H1 (cell line): ENCODE data around the gene PROK1. TPM values are rescaled to one million over a fixed set of nuclear protein-coding genes. Genes with fewer than 3 reads are reported as not detected.

ENCODE experiments used
- ASH2L ChIP-seq: fragments of 200-600, 300-600 bp; sonication (generic); IDR thresholded peaks from one replicate; pipeline ENCODE4 v1.7.1; 2017; ENCODE audit warnings: low read length
- BRCA1 ChIP-seq: IDR thresholded peaks from 2 replicates; pipeline ENCODE4 v1.6.1; 2012; ENCODE audit warnings: low read depth, low read length, improper control_type of control experiment
- CTBP2 ChIP-seq: IDR thresholded peaks from 2 replicates; pipeline ENCODE4 v1.7.0; 2011; ENCODE audit warnings: borderline replicate concordance, mild to moderate bottlenecking, moderate library complexity, mixed read lengths, low read length; ENCODE audit not compliant: insufficient read depth, insufficient read length
- GTF2F1 ChIP-seq: IDR thresholded peaks from 2 replicates; pipeline ENCODE4 v1.6.1; 2012; ENCODE audit warnings: low read depth, low read length, improper control_type of control experiment, borderline replicate concordance
- KDM5A ChIP-seq: fragments of 200-600 bp; IDR thresholded peaks from 2 replicates; pipeline ENCODE4 v1.7.1; 2012; ENCODE audit warnings: mild to moderate bottlenecking, low read length, inconsistent platforms, mixed read lengths
- NRF1 ChIP-seq: IDR thresholded peaks from 2 replicates; pipeline ENCODE4 v1.6.1; 2011; ENCODE audit warnings: mild to moderate bottlenecking, low read depth, low read length, improper control_type of control experiment
- POLR2A ChIP-seq, 2 experiments: IDR thresholded peaks; 1 replicate in 1 of 2; 2 replicates in 1 of 2; pipeline ENCODE4 v1.6.1; 2011; ENCODE audit warnings: low read depth in 2 of 2, low read length in 2 of 2, mild to moderate bottlenecking in 2 of 2; ENCODE audit errors: control extremely low read depth in 1 of 2
- SIN3A ChIP-seq, 2 experiments: IDR thresholded peaks in 1 of 2; conservative IDR thresholded peaks in 1 of 2; 2 replicates each; pipeline ENCODE4 v1.6.1; 2011 to 2012; ENCODE audit warnings: low read length in 2 of 2, improper control_type of control experiment in 1 of 2, low read depth in 1 of 2, mild to moderate bottlenecking in 1 of 2
- SP4 ChIP-seq: IDR thresholded peaks from 2 replicates; pipeline ENCODE4 v1.6.1; 2012; ENCODE audit warnings: low read length, inconsistent platforms
- polyA plus RNA-seq, 7 experiments: library from polyadenylated mRNA; depleted of rRNA in 3 of 7; stranded (reverse) in 5 of 7; unstranded in 2 of 7; fragments of >200 nt in 5 of 7; fragments of 200-250 nt in 2 of 7; gene quantifications; 1 replicate in 5 of 7; 2 replicates in 1 of 7; 4 replicates in 1 of 7; pipeline versions ENCODE4 v1.2.1 to v1.2.3, GENCODE V29; 2011 to 2013; ENCODE audit warnings: missing spikeins in 2 of 7, mixed read lengths in 2 of 7
- total RNA-seq: library from RNA; stranded (reverse); fragmentation: NEBNext Ultra II Directional; extraction: Animal tissue kit (Norgen Biotek cat#: 25700); gene quantifications from 2 replicates; pipeline ENCODE4 v1.2.1, GENCODE V29; 2021
- TF ChIP-seq, protein P1 (sequence below): fragments of 300-600 bp; sonication (generic); IDR thresholded peaks from 2 replicates; pipeline ENCODE4 v1.7.1; 2012; ENCODE audit warnings: low read length, moderate library complexity, mild to moderate bottlenecking, inconsistent platforms; ENCODE audit not compliant: insufficient replicate concordance
- TF ChIP-seq, protein P2 (sequence below): IDR thresholded peaks from 2 replicates; pipeline ENCODE4 v1.6.1; 2012; ENCODE audit warnings: inconsistent platforms

The PROK1 gene
- total and polyA plus RNA-seq, 2 of the 8 experiments (the other 6 are each of a cell fraction or from before 2014, with no cell fraction given): 0.12 TPM; not detected in 1

DNA sequence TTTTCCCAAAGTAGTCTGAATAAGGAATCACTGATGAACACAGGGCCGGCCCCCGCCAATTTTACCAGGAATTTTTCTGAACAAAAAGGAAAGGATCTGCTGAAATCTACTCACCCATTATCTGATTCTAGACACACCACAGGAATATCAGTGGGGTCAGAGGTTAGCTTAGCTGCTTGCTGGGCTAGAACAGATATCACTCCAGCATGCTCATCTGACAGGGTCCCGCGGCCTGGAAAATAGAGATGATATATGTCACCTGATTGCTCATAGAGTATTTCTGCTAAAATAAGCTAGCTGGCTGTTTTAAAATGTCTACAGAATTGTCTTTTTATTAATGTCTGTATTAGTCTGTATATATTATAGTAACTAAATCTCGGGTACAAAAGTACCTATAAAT is 47.1 kb upstream of the PROK1 start (continued):
- TF ChIP-seq, protein P1, sequence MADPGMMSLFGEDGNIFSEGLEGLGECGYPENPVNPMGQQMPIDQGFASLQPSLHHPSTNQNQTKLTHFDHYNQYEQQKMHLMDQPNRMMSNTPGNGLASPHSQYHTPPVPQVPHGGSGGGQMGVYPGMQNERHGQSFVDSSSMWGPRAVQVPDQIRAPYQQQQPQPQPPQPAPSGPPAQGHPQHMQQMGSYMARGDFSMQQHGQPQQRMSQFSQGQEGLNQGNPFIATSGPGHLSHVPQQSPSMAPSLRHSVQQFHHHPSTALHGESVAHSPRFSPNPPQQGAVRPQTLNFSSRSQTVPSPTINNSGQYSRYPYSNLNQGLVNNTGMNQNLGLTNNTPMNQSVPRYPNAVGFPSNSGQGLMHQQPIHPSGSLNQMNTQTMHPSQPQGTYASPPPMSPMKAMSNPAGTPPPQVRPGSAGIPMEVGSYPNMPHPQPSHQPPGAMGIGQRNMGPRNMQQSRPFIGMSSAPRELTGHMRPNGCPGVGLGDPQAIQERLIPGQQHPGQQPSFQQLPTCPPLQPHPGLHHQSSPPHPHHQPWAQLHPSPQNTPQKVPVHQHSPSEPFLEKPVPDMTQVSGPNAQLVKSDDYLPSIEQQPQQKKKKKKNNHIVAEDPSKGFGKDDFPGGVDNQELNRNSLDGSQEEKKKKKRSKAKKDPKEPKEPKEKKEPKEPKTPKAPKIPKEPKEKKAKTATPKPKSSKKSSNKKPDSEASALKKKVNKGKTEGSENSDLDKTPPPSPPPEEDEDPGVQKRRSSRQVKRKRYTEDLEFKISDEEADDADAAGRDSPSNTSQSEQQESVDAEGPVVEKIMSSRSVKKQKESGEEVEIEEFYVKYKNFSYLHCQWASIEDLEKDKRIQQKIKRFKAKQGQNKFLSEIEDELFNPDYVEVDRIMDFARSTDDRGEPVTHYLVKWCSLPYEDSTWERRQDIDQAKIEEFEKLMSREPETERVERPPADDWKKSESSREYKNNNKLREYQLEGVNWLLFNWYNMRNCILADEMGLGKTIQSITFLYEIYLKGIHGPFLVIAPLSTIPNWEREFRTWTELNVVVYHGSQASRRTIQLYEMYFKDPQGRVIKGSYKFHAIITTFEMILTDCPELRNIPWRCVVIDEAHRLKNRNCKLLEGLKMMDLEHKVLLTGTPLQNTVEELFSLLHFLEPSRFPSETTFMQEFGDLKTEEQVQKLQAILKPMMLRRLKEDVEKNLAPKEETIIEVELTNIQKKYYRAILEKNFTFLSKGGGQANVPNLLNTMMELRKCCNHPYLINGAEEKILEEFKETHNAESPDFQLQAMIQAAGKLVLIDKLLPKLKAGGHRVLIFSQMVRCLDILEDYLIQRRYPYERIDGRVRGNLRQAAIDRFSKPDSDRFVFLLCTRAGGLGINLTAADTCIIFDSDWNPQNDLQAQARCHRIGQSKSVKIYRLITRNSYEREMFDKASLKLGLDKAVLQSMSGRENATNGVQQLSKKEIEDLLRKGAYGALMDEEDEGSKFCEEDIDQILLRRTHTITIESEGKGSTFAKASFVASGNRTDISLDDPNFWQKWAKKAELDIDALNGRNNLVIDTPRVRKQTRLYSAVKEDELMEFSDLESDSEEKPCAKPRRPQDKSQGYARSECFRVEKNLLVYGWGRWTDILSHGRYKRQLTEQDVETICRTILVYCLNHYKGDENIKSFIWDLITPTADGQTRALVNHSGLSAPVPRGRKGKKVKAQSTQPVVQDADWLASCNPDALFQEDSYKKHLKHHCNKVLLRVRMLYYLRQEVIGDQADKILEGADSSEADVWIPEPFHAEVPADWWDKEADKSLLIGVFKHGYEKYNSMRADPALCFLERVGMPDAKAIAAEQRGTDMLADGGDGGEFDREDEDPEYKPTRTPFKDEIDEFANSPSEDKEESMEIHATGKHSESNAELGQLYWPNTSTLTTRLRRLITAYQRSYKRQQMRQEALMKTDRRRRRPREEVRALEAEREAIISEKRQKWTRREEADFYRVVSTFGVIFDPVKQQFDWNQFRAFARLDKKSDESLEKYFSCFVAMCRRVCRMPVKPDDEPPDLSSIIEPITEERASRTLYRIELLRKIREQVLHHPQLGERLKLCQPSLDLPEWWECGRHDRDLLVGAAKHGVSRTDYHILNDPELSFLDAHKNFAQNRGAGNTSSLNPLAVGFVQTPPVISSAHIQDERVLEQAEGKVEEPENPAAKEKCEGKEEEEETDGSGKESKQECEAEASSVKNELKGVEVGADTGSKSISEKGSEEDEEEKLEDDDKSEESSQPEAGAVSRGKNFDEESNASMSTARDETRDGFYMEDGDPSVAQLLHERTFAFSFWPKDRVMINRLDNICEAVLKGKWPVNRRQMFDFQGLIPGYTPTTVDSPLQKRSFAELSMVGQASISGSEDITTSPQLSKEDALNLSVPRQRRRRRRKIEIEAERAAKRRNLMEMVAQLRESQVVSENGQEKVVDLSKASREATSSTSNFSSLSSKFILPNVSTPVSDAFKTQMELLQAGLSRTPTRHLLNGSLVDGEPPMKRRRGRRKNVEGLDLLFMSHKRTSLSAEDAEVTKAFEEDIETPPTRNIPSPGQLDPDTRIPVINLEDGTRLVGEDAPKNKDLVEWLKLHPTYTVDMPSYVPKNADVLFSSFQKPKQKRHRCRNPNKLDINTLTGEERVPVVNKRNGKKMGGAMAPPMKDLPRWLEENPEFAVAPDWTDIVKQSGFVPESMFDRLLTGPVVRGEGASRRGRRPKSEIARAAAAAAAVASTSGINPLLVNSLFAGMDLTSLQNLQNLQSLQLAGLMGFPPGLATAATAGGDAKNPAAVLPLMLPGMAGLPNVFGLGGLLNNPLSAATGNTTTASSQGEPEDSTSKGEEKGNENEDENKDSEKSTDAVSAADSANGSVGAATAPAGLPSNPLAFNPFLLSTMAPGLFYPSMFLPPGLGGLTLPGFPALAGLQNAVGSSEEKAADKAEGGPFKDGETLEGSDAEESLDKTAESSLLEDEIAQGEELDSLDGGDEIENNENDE: no peak
- TF ChIP-seq ASH2L (no peak), BRCA1 (no peak), NRF1 (no peak), KDM5A (no peak), POLR2A (IDR thresholded peaks at IDR 0.05; ENCODE audit: control extremely low read depth in 1 of 2, low read depth in 2 of 2, low read length in 2 of 2) (no peak), GTF2F1 (no peak), SIN3A (conservative IDR thresholded peaks at IDR 0.05 in 1 of 2, IDR thresholded peaks at IDR 0.05 in 1 of 2; ENCODE audit: low read depth in 1 of 2, low read length in 2 of 2) (no peak), SP4 (no peak), CTBP2 (no peak)
- TF ChIP-seq, protein P2, sequence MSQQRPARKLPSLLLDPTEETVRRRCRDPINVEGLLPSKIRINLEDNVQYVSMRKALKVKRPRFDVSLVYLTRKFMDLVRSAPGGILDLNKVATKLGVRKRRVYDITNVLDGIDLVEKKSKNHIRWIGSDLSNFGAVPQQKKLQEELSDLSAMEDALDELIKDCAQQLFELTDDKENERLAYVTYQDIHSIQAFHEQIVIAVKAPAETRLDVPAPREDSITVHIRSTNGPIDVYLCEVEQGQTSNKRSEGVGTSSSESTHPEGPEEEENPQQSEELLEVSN: no peak
